ENCODE data around the gene ESR2.

ESR2 gene

DNA sequence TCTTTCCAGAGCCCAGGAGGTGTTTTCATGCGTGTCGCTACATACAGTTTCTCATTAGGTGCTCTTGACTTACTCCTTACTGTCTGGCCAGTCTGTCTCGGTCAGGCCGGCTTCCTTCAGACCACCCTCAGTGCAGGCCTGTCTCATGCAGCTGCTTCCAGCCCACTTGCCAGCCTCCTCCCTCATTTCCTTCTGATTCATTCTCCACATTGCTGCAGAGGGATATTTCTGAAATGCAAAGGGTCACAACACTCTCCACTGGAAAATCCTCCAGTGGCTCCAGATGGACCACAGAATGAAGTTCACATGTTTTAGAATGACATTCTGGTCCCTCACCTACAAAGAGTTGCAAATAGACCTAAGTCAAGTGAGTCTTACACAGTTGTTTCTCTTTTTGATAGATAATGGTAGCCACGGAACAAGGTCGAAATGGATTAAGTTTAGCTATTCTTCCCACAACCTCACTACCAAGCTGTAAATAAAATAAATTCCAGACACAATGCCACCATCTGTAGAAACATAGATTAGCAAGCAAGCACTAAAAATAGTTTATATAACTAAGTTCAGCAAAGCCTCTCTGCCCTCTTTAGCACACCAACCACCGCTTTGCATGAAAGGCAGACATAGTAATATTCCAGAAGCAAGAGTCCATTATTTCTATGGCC is 146.9 kb downstream of the ESR2 start:
- no peak for TF ChIP-seq CTCF (IDR thresholded peaks at IDR 0.05; ENCODE audit: extremely low read depth, insufficient read depth, missing control alignments)
- DNase-seq (ENCODE audit: low spot score): no peak
- in situ Hi-C loops (cut with MboI; ENCODE audit: low pct_unique_long_range_greater_than_20kb, low sequenced_read_pairs, unreplicated experiment): no loop called here

GRCh38 chr14:64137657-64138290 is 156.4 kb downstream of the ESR2 start:
- DNase-seq (ENCODE audit: low spot score): peak; percentile 15
- TF ChIP-seq CTCF (IDR thresholded peaks at IDR 0.05; ENCODE audit: extremely low read depth, insufficient read depth, missing control alignments): peak; percentile 20
- in situ Hi-C loops (cut with MboI; ENCODE audit: low pct_unique_long_range_greater_than_20kb, low sequenced_read_pairs, unreplicated experiment): no loop called here

DNA sequence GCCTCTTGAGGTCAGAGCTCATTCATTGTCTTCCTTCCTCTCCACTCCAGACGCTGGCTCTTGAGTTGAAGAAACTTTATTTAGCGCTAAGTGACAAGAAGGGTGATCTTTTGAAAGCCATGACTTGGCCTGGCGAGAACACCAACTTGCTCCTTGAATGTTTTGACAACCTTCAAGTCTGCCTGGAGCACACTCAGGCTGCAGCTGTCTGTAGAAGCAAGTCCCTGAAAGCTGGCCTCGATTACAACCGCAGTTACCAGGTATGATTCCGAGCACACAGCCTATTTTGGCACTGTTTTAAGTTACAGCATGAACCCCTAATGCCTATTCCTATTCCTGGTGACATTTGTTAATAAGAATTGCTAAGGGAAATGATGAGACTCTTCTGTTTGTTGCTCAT is 167.6 kb downstream of the ESR2 start:
- DNase-seq (ENCODE audit: low spot score): no peak
- TF ChIP-seq CTCF (IDR thresholded peaks at IDR 0.05; ENCODE audit: extremely low read depth, insufficient read depth, missing control alignments): no peak
- in situ Hi-C loops (cut with MboI; ENCODE audit: low pct_unique_long_range_greater_than_20kb, low sequenced_read_pairs, unreplicated experiment): no loop called here

- TF ChIP-seq CTCF (IDR thresholded peaks at IDR 0.05; ENCODE audit: extremely low read depth, insufficient read depth, missing control alignments): no peak
- no peak for DNase-seq (ENCODE audit: low spot score)
- in situ Hi-C loops (cut with MboI; ENCODE audit: low pct_unique_long_range_greater_than_20kb, low sequenced_read_pairs, unreplicated experiment): no loop called here
These were observed 168.9 kb downstream of the ESR2 start for GRCh38 chr14:64125270-64125669.

DNA sequence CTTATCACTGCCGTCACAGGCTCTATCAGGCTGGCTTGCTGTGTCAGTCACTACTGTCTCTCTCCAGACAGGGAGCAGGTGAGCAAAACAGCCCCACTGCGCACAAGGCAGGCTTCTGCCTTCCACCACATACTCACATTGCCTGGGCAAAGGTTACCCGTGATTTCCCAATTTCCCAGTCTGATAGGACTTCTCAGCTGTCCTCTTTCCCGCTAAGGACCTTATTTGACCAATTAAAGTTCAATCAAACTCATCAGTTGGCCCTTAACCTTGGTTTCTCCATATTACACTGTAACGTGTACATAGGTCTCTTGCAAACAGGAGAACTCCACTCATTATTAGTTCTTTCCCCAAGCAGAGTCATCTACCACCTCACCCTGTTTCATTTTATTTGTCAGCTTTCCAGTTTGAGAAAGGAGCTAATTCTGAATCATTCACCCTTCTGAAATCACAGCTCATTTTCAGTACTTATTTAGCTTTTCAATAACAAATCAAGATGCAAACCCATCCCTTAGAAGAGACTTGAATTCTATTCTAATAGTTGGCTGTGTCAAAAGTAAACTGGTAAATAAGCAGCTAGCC is 170.8 kb downstream of the ESR2 start:
- in situ Hi-C loops (cut with MboI; ENCODE audit: low pct_unique_long_range_greater_than_20kb, low sequenced_read_pairs, unreplicated experiment): no loop called here
- TF ChIP-seq CTCF (IDR thresholded peaks at IDR 0.05; ENCODE audit: extremely low read depth, insufficient read depth, missing control alignments): no peak
- no peak for DNase-seq (ENCODE audit: low spot score)

- DNase-seq (ENCODE audit: low spot score): no peak
- TF ChIP-seq CTCF (IDR thresholded peaks at IDR 0.05; ENCODE audit: extremely low read depth, insufficient read depth, missing control alignments): no peak
- in situ Hi-C loops (cut with MboI; ENCODE audit: low pct_unique_long_range_greater_than_20kb, low sequenced_read_pairs, unreplicated experiment): no loop called here
These were observed 174.2 kb downstream of the ESR2 start for GRCh38 chr14:64119980-64120379.
